ENCODE results near the gene CENPT. TPM values are rescaled to one million over a fixed set of nuclear protein-coding genes. Genes with fewer than 3 reads are reported as not detected.

The CENPT gene
- total and polyA plus RNA-seq, 2 of the 13 experiments (the other 11 are each of a cell fraction or from before 2014, with no cell fraction given): 40.9 to 43.3 TPM

- TF ChIP-seq PTBP1 (IDR thresholded peaks at IDR 0.05; ENCODE audit: low read depth, low read length, poor library complexity, severe bottlenecking) (no peak), ZNF264 (CRISPR knock-in tag; IDR thresholded peaks at IDR 0.05) (peak; percentile 71), RFX1 (IDR thresholded peaks at IDR 0.05) (no peak), TOE1 (CRISPR knock-in tag; IDR thresholded peaks at IDR 0.05) (peak; percentile 76; the same call in 1 of the 2 replicates), SATB2 (CRISPR knock-in tag; IDR thresholded peaks at IDR 0.05) (no peak), ATF2 (CRISPR knock-in tag; IDR thresholded peaks at IDR 0.05) (peak; percentile 76), ZNF878 (CRISPR knock-in tag; IDR thresholded peaks at IDR 0.05) (no peak; the same call in 1 of the 2 replicates), AFF4 (CRISPR knock-in tag; IDR thresholded peaks at IDR 0.05) (no peak), FOSL1 (CRISPR knock-in tag; IDR thresholded peaks at IDR 0.05; ENCODE audit: borderline replicate concordance) (peak; percentile 34; the same call in 1 of the 2 replicates), MBNL3 (CRISPR knock-in tag; conservative IDR thresholded peaks at IDR 0.05) (no peak), NKX3-1 (CRISPR knock-in tag; IDR thresholded peaks at IDR 0.05) (no peak; the same call in 1 of the 2 replicates), ZNF83 (CRISPR knock-in tag; IDR thresholded peaks at IDR 0.05; ENCODE audit: borderline replicate concordance) (no peak), ZNF572 (CRISPR knock-in tag; IDR thresholded peaks at IDR 0.05) (peak; percentile 69), RFX5 (IDR thresholded peaks at IDR 0.05; ENCODE audit: low read depth, low read length) (no peak), ZNF333 (CRISPR knock-in tag; IDR thresholded peaks at IDR 0.05; ENCODE audit: borderline replicate concordance) (0 out of 2 replicates have a peak, but pooled peaks have one; percentile 32), PBX2 (CRISPR knock-in tag; IDR thresholded peaks at IDR 0.05) (no peak), ZNF431 (CRISPR knock-in tag; IDR thresholded peaks at IDR 0.05; ENCODE audit: borderline replicate concordance, low read depth) (0 out of 2 replicates have a peak, but pooled peaks have one; percentile 68), ZNF513 (CRISPR knock-in tag; conservative IDR thresholded peaks at IDR 0.05) (peak; percentile 34; the same call in 1 of the 2 replicates), TAF1 (CRISPR knock-in tag; IDR thresholded peaks at IDR 0.05) (peak; percentile 93), ELF3 (CRISPR knock-in tag; IDR thresholded peaks at IDR 0.05) (peak; percentile 81), ZNF382 (CRISPR knock-in tag; IDR thresholded peaks at IDR 0.05; ENCODE audit: borderline replicate concordance) (no peak)
These were observed 13.9 kb downstream of the CENPT start (continued) for GRCh38 chr16:67833415-67834241.
